DOHH2 (cell line): ENCODE measurements around the gene FAM120A.

ENCODE experiments used
- CTCF ChIP-seq: fragments of 200-600 bp; sonication (generic); IDR thresholded peaks from one replicate; pipeline ENCODE4 v1.5.1; 2014; ENCODE audit warnings: antibody characterized with exemption, mild to moderate bottlenecking, low read depth, low read length; ENCODE audit not compliant: poor library complexity, severe bottlenecking
- EZH2phosphoT487 ChIP-seq: fragments of 200-600 bp; sonication (generic); IDR thresholded peaks from 2 replicates; pipeline ENCODE4 v1.6.1; 2017; ENCODE audit warnings: borderline replicate concordance, mild to moderate bottlenecking, antibody characterized with exemption, low read length, moderate library complexity, mixed read lengths

- no peak for TF ChIP-seq CTCF
- TF ChIP-seq EZH2phosphoT487 = no peak
These were observed 158.7 kb downstream of the FAM120A start for GRCh38 chr9:93610206-93610605.
